SH-SY5Y (cell line): ENCODE measurements around the gene LIF.

Experiments used
- GATA2 ChIP-seq: IDR thresholded peaks from 2 replicates; pipeline ENCODE4 v1.6.1; 2011; ENCODE audit warnings: mild to moderate bottlenecking, low read depth, low read length
- GATA3 ChIP-seq: IDR thresholded peaks from 2 replicates; pipeline ENCODE4 v1.6.1; 2011; ENCODE audit warnings: low read depth, mild to moderate bottlenecking, low read length, moderate library complexity

DNA sequence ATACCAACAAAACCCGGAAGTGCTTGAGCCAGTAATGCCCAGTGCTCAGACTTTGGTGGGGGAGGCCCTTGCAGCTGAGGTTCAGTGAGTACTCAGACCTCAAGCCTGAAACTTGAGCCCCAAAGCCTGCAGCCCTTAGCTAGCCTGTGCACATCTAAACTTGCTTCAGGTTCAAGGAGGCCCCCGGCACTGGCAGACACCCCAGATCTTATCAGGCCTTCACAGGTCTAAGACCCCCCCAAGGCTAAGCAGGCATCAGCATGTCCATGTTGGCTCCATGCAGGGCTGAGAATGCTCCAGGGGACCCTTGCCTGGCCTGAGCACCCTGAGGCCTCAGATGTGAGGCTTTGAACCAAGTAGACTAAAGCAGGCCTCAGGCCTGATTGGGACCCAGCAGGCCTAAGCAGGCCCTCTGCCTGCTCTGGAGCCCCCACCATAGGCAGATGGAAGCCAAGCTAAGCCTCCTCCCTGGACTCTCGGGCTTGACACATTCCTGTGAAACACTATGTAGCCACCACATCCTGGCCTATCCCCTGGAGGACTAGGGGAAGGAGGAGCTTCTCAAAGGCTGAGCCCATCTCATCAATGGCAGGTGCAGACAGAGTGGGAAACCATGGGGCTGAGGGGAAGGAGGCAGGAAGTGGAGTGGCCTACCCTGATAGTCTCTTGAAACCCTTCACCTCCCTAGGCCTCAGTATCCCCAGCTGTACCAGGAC is 43.9 kb upstream of the LIF start:
- TF ChIP-seq GATA3 (no peak), GATA2 (no peak)
